H1 (cell line): Measurements from ENCODE around the gene PRRT1B. TPM values are rescaled to one million over a fixed set of nuclear protein-coding genes. Genes with fewer than 3 reads are reported as not detected.

Experiments used
- CTCF ChIA-PET: fragments of 300-600 bp; sonication (Branson Sonifier 250); formaldehyde crosslinking; loops from one replicate; lab custom pipeline; 2021; ENCODE audit not compliant: partially characterized antibody; lab: Charles Lee
- POLR2A ChIA-PET: fragments of 300-600 bp; sonication (Branson Sonifier 250); formaldehyde crosslinking; loops from one replicate; lab custom pipeline; 2021; ENCODE audit warnings: inconsistent platforms; ENCODE audit not compliant: partially characterized antibody; lab: Charles Lee
- DNase-seq, 2 experiments: peaks; one replicate each; pipeline versions ENCODE4 v3.0.0 to v3.0.0-alpha.2; 2010 to 2022; ENCODE audit warnings: low spot score in 2 of 2, low read depth in 1 of 2, mixed read lengths in 1 of 2
- FAIRE-seq: peaks from 2 replicates; lab custom pipeline; 2011; peaks lifted over from hg19 to GRCh38; lab: Jason Lieb, UNC
- H2AFZ ChIP-seq: 2 replicates; pipeline ENCODE4 v1.8.1; 2012; ENCODE audit warnings: low read length, inconsistent platforms
- H2AK5ac ChIP-seq: 2 replicates; pipeline ENCODE4 v1.6.1; 2013; ENCODE audit warnings: low read depth, low read length
- H2BK120ac ChIP-seq: replicated peaks from 2 replicates; pipeline ENCODE3; 2013; ENCODE audit warnings: low read depth, low read length, inconsistent platforms
- H2BK12ac ChIP-seq: 2 replicates; pipeline ENCODE4 v1.6.1; 2013; ENCODE audit warnings: low read depth, low read length
- H2BK15ac ChIP-seq: 2 replicates; pipeline ENCODE4 v1.6.1; 2013; ENCODE audit warnings: low read length
- H2BK20ac ChIP-seq: 2 replicates; pipeline ENCODE4 v1.6.1; 2013; ENCODE audit warnings: low read length
- H2BK5ac ChIP-seq: 2 replicates; pipeline ENCODE4 v1.6.1; 2013; ENCODE audit warnings: low read depth, low read length
- H3K14ac ChIP-seq: 2 replicates; pipeline ENCODE4 v1.6.1; 2013; ENCODE audit warnings: inconsistent platforms; ENCODE audit not compliant: insufficient read length
- H3K18ac ChIP-seq: 2 replicates; pipeline ENCODE4 v1.6.1; 2013; ENCODE audit warnings: low read length; ENCODE audit errors: extremely low read depth
- H3K23ac ChIP-seq: 2 replicates; pipeline ENCODE4 v1.6.1; 2013; ENCODE audit warnings: inconsistent platforms; ENCODE audit not compliant: insufficient read length
- H3K23me2 ChIP-seq: 2 replicates; pipeline ENCODE4 v1.6.1; 2013; ENCODE audit warnings: low read depth, low read length
- H3K27ac ChIP-seq: 2 replicates; pipeline ENCODE4 v1.6.1; 2011; ENCODE audit warnings: low read depth, low read length, inconsistent platforms
- H3K27me3 ChIP-seq, 4 experiments: replicated peaks in 1 of 4; 1 replicate in 1 of 4; 2 replicates in 3 of 4; pipeline versions ENCODE4 v1.6.1 to v1.8.1; 2011 to 2013; ENCODE audit warnings: low read length in 3 of 4, mild to moderate bottlenecking in 3 of 4, inconsistent platforms in 2 of 4, mixed read lengths in 2 of 4, moderate library complexity in 1 of 4; ENCODE audit not compliant: control insufficient read depth in 3 of 4, insufficient read depth in 3 of 4; ENCODE audit errors: extremely low read depth in 1 of 4
- H3K36me3 ChIP-seq, 4 experiments: 2 replicates each; pipeline versions ENCODE4 v1.6.1 to v1.8.1; 2011 to 2013; ENCODE audit warnings: mild to moderate bottlenecking in 4 of 4, low read length in 3 of 4, moderate library complexity in 2 of 4, control low read depth in 1 of 4, inconsistent platforms in 1 of 4; ENCODE audit not compliant: insufficient read depth in 4 of 4, control insufficient read depth in 2 of 4
- H3K4ac ChIP-seq: replicated peaks from 2 replicates; pipeline ENCODE3; 2013; ENCODE audit warnings: low read length, low read depth, mixed read lengths, inconsistent platforms; ENCODE audit not compliant: insufficient read length
- H3K4me1 ChIP-seq, 4 experiments: replicated peaks in 1 of 4; 1 replicate in 1 of 4; 2 replicates in 3 of 4; pipeline versions ENCODE4 v1.6.1 to v1.8.1; 2011 to 2013; ENCODE audit warnings: low read length in 3 of 4, inconsistent platforms in 2 of 4, mixed read lengths in 1 of 4; ENCODE audit not compliant: insufficient read depth in 4 of 4, control insufficient read depth in 3 of 4
- H3K4me2 ChIP-seq, 2 experiments: 2 replicates each; pipeline versions ENCODE4 v1.6.1 to v1.8.1; 2011 to 2013; ENCODE audit warnings: low read depth in 2 of 2, low read length in 2 of 2, control low read depth in 1 of 2, inconsistent platforms in 1 of 2, mild to moderate bottlenecking in 1 of 2; ENCODE audit not compliant: insufficient read depth in 1 of 2
- H3K4me3 ChIP-seq, 4 experiments: fragments of 200-600, 300-600 bp in 1 of 4; sonication (generic), shearing (Covaris generic), sonication (Bioruptor Twin) in 1 of 4; 2 replicates each; pipeline versions ENCODE4 v1.5.1 to v1.8.1; 2011 to 2016; ENCODE audit warnings: low read length in 4 of 4, low read depth in 3 of 4, control low read depth in 2 of 4, inconsistent platforms in 2 of 4, mild to moderate bottlenecking in 2 of 4, mixed read lengths in 1 of 4, moderate library complexity in 1 of 4; ENCODE audit not compliant: insufficient read depth in 2 of 4; ENCODE audit errors: extremely low read depth in 1 of 4
- H3K56ac ChIP-seq: replicated peaks from 2 replicates; pipeline ENCODE3; 2013; ENCODE audit warnings: low read depth, mild to moderate bottlenecking, mixed read lengths, low read length, inconsistent platforms; ENCODE audit not compliant: insufficient read length
- H3K79me1 ChIP-seq: 2 replicates; pipeline ENCODE4 v1.6.1; 2013; ENCODE audit warnings: low read depth, low read length, control low read depth
- H3K79me2 ChIP-seq, 2 experiments: 2 replicates each; pipeline versions ENCODE4 v1.6.1 to v1.8.1; 2012 to 2013; ENCODE audit warnings: low read length in 2 of 2, mild to moderate bottlenecking in 2 of 2, inconsistent platforms in 1 of 2; ENCODE audit not compliant: insufficient read depth in 2 of 2, control insufficient read depth in 1 of 2
- H3K9ac ChIP-seq, 4 experiments: replicated peaks in 1 of 4; 1 replicate in 1 of 4; 2 replicates in 3 of 4; pipeline versions ENCODE4 v1.6.1 to v1.8.1; 2011 to 2013; ENCODE audit warnings: low read depth in 3 of 4, low read length in 3 of 4, control low read depth in 2 of 4, mild to moderate bottlenecking in 2 of 4, moderate library complexity in 2 of 4, inconsistent platforms in 1 of 4; ENCODE audit errors: extremely low read depth in 1 of 4
- H3K9me3 ChIP-seq, 2 experiments: 2 replicates each; pipeline versions ENCODE4 v1.6.1 to v1.8.1; 2012 to 2013; ENCODE audit warnings: mild to moderate bottlenecking in 2 of 2, moderate library complexity in 2 of 2, control low read depth in 1 of 2, inconsistent platforms in 1 of 2, low read depth in 1 of 2, low read length in 1 of 2, mixed read lengths in 1 of 2; ENCODE audit not compliant: insufficient read depth in 2 of 2
- H4K20me1 ChIP-seq, 2 experiments: replicated peaks in 1 of 2; 2 replicates each; pipeline versions ENCODE3 to v1.8.1; 2011 to 2013; ENCODE audit warnings: inconsistent platforms in 2 of 2, low read length in 2 of 2, mild to moderate bottlenecking in 1 of 2; ENCODE audit not compliant: insufficient read depth in 2 of 2, control insufficient read depth in 1 of 2
- H4K5ac ChIP-seq: 2 replicates; pipeline ENCODE4 v1.6.1; 2013; ENCODE audit warnings: low read length, low read depth, mixed read lengths, inconsistent platforms; ENCODE audit not compliant: insufficient read length
- H4K8ac ChIP-seq: 2 replicates; pipeline ENCODE4 v1.8.0; 2013; ENCODE audit warnings: mild to moderate bottlenecking, moderate library complexity, low read length, inconsistent platforms; ENCODE audit not compliant: insufficient read depth; ENCODE audit errors: extremely low read depth
- H4K91ac ChIP-seq: replicated peaks from 2 replicates; pipeline ENCODE3; 2013; ENCODE audit warnings: low read length, mixed read lengths, inconsistent platforms; ENCODE audit not compliant: insufficient read length
- CTBP2 ChIP-seq: IDR thresholded peaks from 2 replicates; pipeline ENCODE4 v1.7.0; 2011; ENCODE audit warnings: borderline replicate concordance, mild to moderate bottlenecking, moderate library complexity, mixed read lengths, low read length; ENCODE audit not compliant: insufficient read depth, insufficient read length
- whole genome bisulfite sequencing, 2 experiments: shearing (Covaris generic) in 1 of 2; methylation state at CpG; one replicate each; pipeline versions ENCODE4 v1.1.6 to v1.1.7; 2013 to 2015; ENCODE audit warnings: low lambda C conversion rate in 2 of 2, mixed read lengths in 2 of 2, inconsistent platforms in 1 of 2, low coverage in 1 of 2, missing lambda C conversion rate in 1 of 2; ENCODE audit not compliant: insufficient replicate concordance in 2 of 2, insufficient coverage in 1 of 2, insufficient read length in 1 of 2; ENCODE audit errors: extremely low coverage in 1 of 2, missing lambda C conversion rate in 1 of 2; 5-methylcytosine and 5-hydroxymethylcytosine counted together
- polyA plus RNA-seq, 7 experiments: library from polyadenylated mRNA; depleted of rRNA in 3 of 7; stranded (reverse) in 5 of 7; unstranded in 2 of 7; fragments of >200 nt in 5 of 7; fragments of 200-250 nt in 2 of 7; gene quantifications; 1 replicate in 5 of 7; 2 replicates in 1 of 7; 4 replicates in 1 of 7; pipeline versions ENCODE4 v1.2.1 to v1.2.3, GENCODE V29; 2011 to 2013; ENCODE audit warnings: missing spikeins in 2 of 7, mixed read lengths in 2 of 7
- total RNA-seq: library from RNA; stranded (reverse); fragmentation: NEBNext Ultra II Directional; extraction: Animal tissue kit (Norgen Biotek cat#: 25700); gene quantifications from 2 replicates; pipeline ENCODE4 v1.2.1, GENCODE V29; 2021

The PRRT1B gene
- total and polyA plus RNA-seq, 2 of the 8 experiments (the other 6 are each of a cell fraction or from before 2014, with no cell fraction given): 0.30 to 1.2 TPM

DNA sequence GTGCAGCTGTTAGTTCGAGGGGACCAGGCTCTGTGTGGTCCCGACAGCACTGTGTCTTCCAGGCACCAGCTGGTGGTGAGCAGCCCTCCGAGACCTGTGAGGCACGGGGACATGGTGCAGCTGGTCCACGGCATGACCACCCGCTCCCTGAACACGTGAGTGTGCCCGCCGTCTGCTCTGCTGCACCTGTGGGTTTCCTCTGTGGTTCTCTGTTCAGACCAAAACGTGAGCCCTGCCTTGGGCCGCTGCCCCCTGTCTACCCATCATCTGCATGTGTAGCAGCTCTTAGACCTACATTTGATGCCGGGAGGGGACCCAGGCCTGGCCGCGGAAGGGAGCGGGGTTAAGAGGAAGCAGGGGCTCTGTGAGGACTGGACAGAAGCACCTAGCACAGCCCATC lies 32.1 kb upstream of the PRRT1B start:
- H3K4ac ChIP-seq: no peak overlapping the region
- H3K36me3 ChIP-seq: peaks cover 18 to 59% (median 38%) of the 10 kb centered on the region in 4 experiments
- WGBS, 2 experiments: 86% methylated on average over 15 of the region's 15 CpGs; no CpG with 5 or more reads in 1 of the 2 experiments
- H3K79me1 ChIP-seq: no peaks in the 10 kb centered on the region
- no peaks in the 10 kb centered on the region for H3K4me1 ChIP-seq
- no peak overlapping the region for H2BK120ac ChIP-seq
- peaks cover 0 to 4% of the 10 kb centered on the region in 2 experiments for H4K20me1 ChIP-seq
- no peak overlapping the region for H2BK20ac ChIP-seq
- H4K5ac ChIP-seq: no peak overlapping the region
- peaks cover 3 to 5% of the 10 kb centered on the region in 2 experiments; a peak in 2 of 4 replicates for H3K9me3 ChIP-seq
- no peaks in the 10 kb centered on the region for H3K79me2 ChIP-seq
- H2AFZ ChIP-seq: no peak overlapping the region
- H4K91ac ChIP-seq: no peak overlapping the region
- H3K9ac ChIP-seq: no peak overlapping the region
- no peak overlapping the region for H3K4me2 ChIP-seq
- no peak overlapping the region for H3K56ac ChIP-seq
- no peaks in the 10 kb centered on the region for H3K23me2 ChIP-seq
- no peak overlapping the region for H3K4me3 ChIP-seq
- CTCF ChIA-PET: interaction anchor here (0.5 to 1.3 kb wide), 5 partner anchors 10 to 332 kb away, joined by 3 to 4 read pairs (median 3); partner anchors contain the start of gene POMT1
- no peak overlapping the region for H3K23ac ChIP-seq
- no peak overlapping the region for H2AK5ac ChIP-seq
- H3K27ac ChIP-seq: no peak overlapping the region
- FAIRE-seq: no peak
- H2BK15ac ChIP-seq: no peak overlapping the region
- no peak overlapping the region for H3K18ac ChIP-seq
- no peak overlapping the region for H3K14ac ChIP-seq
- H2BK12ac ChIP-seq: no peak overlapping the region
- no peak overlapping the region for H2BK5ac ChIP-seq
- DNase-seq: no peak
- H4K8ac ChIP-seq: no peak overlapping the region; the same call in 1 of the 2 replicates
- no peaks in the 10 kb centered on the region for H3K27me3 ChIP-seq
- POLR2A ChIA-PET: interaction anchor here (0.6 to 3.8 kb wide), 4 partner anchors 9 to 72 kb away, joined by 3 to 24 read pairs (median 8); no protein-coding TSS in a partner anchor
- TF ChIP-seq CTBP2: no peak
